SK-N-MC (cell line): Measurements from ENCODE around the gene WDR11.

Source experiments
- EZH2 ChIP-seq: fragments of 200-600 bp; sonication (generic); IDR thresholded peaks from one replicate; pipeline ENCODE4 v1.6.1; 2017; ENCODE audit warnings: antibody characterized with exemption
- POLR2AphosphoS5 ChIP-seq: IDR thresholded peaks from 2 replicates; pipeline ENCODE4 v1.6.1; 2012; ENCODE audit warnings: mild to moderate bottlenecking, low read depth, low read length, borderline replicate concordance

DNA sequence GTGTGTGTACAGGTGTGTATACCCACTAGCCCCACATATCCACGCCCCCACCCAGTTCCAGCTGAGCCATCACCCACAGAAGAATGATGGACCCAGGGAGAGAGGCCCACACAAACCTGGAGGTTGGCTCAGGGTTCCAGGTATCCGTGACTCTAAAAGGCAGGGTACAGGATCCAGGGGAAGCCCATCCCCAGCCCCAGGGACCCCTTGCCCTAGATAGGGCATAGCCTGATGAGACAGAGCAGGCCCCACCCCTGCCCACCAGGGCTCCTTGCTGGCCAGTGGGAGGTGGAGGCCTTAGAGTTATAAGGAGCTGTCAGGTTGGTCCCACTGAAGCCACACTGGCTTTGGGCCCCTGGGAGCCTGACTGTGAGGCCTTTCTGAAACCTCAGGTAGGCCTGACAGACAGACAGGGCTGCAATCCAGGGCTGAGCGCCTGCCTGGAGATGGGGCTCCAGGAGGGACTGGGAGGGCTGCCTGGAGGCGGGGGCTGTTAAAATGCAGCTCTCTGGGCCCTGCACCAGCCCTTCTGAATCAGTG is 93.5 kb downstream of the WDR11 start:
- TF ChIP-seq EZH2 (no peak), POLR2AphosphoS5 (no peak)
